Pancreas (tissue), 10 donors: ENCODE data around the gene EIF1B. TPM values are rescaled to one million over a fixed set of nuclear protein-coding genes. Genes with fewer than 3 reads are reported as not detected.
A peak's percentile ranks its signal among the peaks of the same experiment; 100 is the strongest.

Experiments
- ATAC-seq, 4 donors: fragments of 200-7000 bp; cut with Tn5 transposase; one replicate each; pipeline versions ENCODE4 v1.8.0 to v1.9.1; 2020; ENCODE audit warnings: mild to moderate bottlenecking in 4 of 4, moderate library complexity in 4 of 4
- DNase-seq, 6 donors: peaks; one replicate each; pipeline ENCODE4 v3.0.0-alpha.2; 2020
- FAIRE-seq: peaks from 2 replicates; lab custom pipeline; 2012; peaks lifted over from hg19 to GRCh38; lab: Jason Lieb, UNC
- H3K27ac ChIP-seq, 4 donors: fragments of 200-600 bp; sonication (generic); 1 replicate in 3 of 4; 2 replicates in 1 of 4; pipeline versions ENCODE4 v1.5.0 to v1.8.0; 2020
- H3K27me3 ChIP-seq, 4 donors: fragments of 200-600 bp; one replicate each; pipeline ENCODE4 v1.8.0; 2021
- H3K36me3 ChIP-seq, 3 donors: fragments of 200-600 bp; sonication (generic) in 1 of 3; one replicate each; pipeline versions ENCODE4 v1.5.0 to v1.8.0; 2020 to 2021
- H3K4me1 ChIP-seq, 3 donors: fragments of 200-600 bp; one replicate each; pipeline ENCODE4 v1.8.0; 2021
- H3K4me3 ChIP-seq, 4 donors: fragments of 200-600 bp; sonication (generic) in 2 of 4; one replicate each; pipeline versions ENCODE4 v1.5.0 to v1.8.0; 2020 to 2021
- H3K9me3 ChIP-seq, 4 donors: fragments of 200-600 bp; one replicate each; pipeline ENCODE4 v1.8.0; 2021
- CTCF ChIP-seq, 4 donors: fragments of 200-600 bp; sonication (generic) in 3 of 4; IDR thresholded peaks; one replicate each; pipeline versions ENCODE4 v1.5.0 to v1.8.0; 2021; ENCODE audit warnings: antibody characterized with exemption in 4 of 4
- WGBS, 2 donors: extraction: QIAGEN DNeasy Blood & Tissue Kit; methylation state at CpG; one replicate each; pipeline ENCODE4 v1.1.7; 2013; 5-methylcytosine and 5-hydroxymethylcytosine counted together
- intact Hi-C, 3 donors: fragments of 100-400 bp; cut with DNase I; formaldehyde crosslinking; loops; one replicate each; pipeline versions ENCODE4 v1.11.1 to v1.14.2; 2022
- polyA plus RNA-seq, 2 donors: library from polyadenylated mRNA; stranded (reverse); fragments of 200-250 nt; gene quantifications; one replicate each; pipeline ENCODE4 v1.2.3, GENCODE V29; 2013
- total RNA-seq, 6 donors: library from RNA; stranded (reverse); fragmentation: NEBNext Ultra II Directional in 4 of 6; extraction: Animal tissue kit (Norgen Biotek cat#: 25700) in 4 of 6; gene quantifications; one replicate each; pipeline versions ENCODE4 v1.2.1 to v1.2.4, GENCODE V29; 2021 to 2023
- donor health status: healthy with polysubstance abuse.
- donor health status: DM: no; HTN: no; CAD: no; lungs with moderate emphysema.
- donor health status: DM: no; HTN: no; CAD: no.
- donor health status: control.
- donor health status: control.
- donor health status: Bipolar disorder and iron deficiency.
- donor health status: DM: yes; HTN: yes; CAD: no.
- donor health status: DM: no; HTN: no; CAD: no.
- donor health status: DM: no; HTN: no; CAD: no.
- donor health status: DM: yes; HTN: yes; CAD: no.

Gene EIF1B
- total and polyA plus RNA-seq, 8 donors: 18.2 to 64.3 (median 20.5) TPM

GRCh38 chr3:40307176-40307575 lies 2.3 kb upstream of the EIF1B start:
- no peak overlapping the region for H3K27ac ChIP-seq
- no peaks in the 10 kb centered on the region for H3K27me3 ChIP-seq
- no peak for FAIRE-seq
- WGBS, 2 donors: 54 to 69% methylated on average over 1 of the region's 1 CpG
- no peak overlapping the region for H3K4me3 ChIP-seq
- intact Hi-C loops: no loop called here
- no peak for DNase-seq
- no peaks in the 10 kb centered on the region for H3K9me3 ChIP-seq
- TF ChIP-seq CTCF (IDR thresholded peaks at IDR 0.05): no peak
- ATAC-seq: no peak
- H3K4me1 ChIP-seq: peaks cover 10 to 13% (median 11%) of the 10 kb centered on the region in 3 donors
- H3K36me3 ChIP-seq: peaks cover 0 to 6% (median 0%) of the 10 kb centered on the region in 3 donors

DNA sequence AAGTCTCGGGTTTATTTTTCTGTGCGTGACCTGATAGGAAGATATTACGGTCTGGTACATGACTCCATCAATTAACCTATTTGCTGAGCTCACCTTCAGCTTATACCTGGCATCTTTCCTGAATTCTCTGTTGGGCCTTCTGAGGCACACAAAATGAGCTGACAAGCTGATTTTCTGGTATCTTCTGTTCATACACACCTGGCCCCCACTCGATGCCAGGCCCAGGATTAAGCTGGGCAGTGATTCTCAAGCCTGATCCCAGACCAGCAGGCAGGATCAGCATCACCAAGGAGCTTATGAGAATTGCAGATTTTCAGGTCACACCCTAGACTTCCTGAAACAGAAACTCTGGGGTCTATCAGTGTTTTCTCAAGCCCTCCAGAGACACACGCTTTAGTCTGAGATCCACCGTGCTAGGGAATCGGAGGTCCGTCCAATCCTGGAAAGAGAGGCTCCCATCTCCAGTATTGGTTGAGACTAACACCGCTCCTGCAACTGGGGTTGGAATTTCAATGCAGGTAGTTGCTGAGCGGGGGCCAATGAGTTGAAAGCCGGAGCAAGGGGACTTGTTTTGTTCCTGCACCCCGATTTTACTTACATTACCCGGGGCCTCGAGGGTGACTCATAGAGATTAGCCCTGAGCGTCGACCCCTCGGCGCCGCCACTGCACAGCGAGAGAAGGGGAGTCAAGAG lies 636 bp upstream of the EIF1B start:
- peak in 3 of 4 donors; percentile 5 to 11 (median 8) for ATAC-seq
- H3K4me3 ChIP-seq: peak overlapping the region; percentile 31 to 98 (median 90)
- no peak for TF ChIP-seq CTCF (IDR thresholded peaks at IDR 0.05)
- H3K27me3 ChIP-seq: no peaks in the 10 kb centered on the region
- no peaks in the 10 kb centered on the region for H3K9me3 ChIP-seq
- WGBS, 2 donors: 15 to 18% methylated on average over 20 of the region's 20 CpGs
- no peak for DNase-seq
- no peak for FAIRE-seq
- H3K36me3 ChIP-seq: peaks cover 0 to 16% (median 0%) of the 10 kb centered on the region in 3 donors
- peak overlapping the region; percentile 73 to 95 (median 88) for H3K27ac ChIP-seq
- peaks cover 10 to 19% (median 13%) of the 10 kb centered on the region in 3 donors for H3K4me1 ChIP-seq
- intact Hi-C loops: no loop called here

DNA sequence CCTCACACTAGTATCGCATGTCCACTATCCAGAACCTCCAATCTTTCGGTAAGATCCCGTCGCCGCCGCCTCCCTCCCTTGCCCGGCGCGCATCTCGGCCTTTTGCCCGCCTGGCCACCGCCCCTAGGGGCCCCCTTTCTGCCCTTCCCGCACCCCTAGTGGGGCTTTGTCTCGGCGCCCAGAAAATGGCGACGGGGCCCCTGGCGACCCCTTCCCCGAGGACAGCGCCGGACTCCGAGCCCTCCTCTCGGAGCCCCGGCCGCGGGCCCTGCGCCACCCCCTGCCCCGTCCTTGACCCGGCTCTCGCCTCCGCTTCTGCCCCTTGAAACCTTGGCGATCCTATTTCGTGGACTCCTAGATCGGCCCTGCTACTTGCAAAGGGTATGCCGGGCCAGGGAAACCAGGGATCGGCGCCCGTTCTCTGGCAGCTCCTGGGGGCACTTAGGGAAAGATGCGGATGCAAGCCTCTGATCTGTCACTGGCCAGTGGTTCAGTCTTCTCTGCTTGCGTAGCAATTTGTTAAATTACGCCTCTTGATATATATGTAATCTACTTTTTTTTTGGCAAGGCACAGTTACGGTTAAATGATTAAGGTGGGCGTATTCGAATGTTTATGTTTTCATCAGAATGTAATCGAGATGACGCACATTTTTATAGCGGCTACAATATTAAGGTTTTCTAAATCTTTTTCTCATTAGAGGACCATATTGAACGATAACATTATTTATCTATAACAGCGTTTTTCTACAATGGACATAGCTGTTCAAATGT lies 603 bp downstream of the EIF1B start:
- Histone ChIP-seq H3K36me3 (peaks cover 0 to 16% (median 0%) of the 10 kb centered on the region in 3 donors), H3K4me1 (peaks cover 10 to 19% (median 13%) of the 10 kb centered on the region in 3 donors), H3K4me3 (peak overlapping the region; percentile 73 to 98 (median 90)), H3K27me3 (no peaks in the 10 kb centered on the region), H3K9me3 (no peaks in the 10 kb centered on the region), H3K27ac (peak overlapping the region; percentile 73 to 95 (median 88))
- no peak for TF ChIP-seq CTCF (IDR thresholded peaks at IDR 0.05)
- FAIRE-seq: no peak
- WGBS, 2 donors: 0 to 1% methylated on average over 47 to 49 of the region's 49 CpGs
- peak; percentile 21 to 48 (median 44) for ATAC-seq
- intact Hi-C loops: loop anchor here in 1 of 3 donors (10.0 kb wide), 1 partner anchor 125 kb away; no protein-coding TSS in a partner anchor
- peak; percentile 36 to 79 (median 61) for DNase-seq

DNA sequence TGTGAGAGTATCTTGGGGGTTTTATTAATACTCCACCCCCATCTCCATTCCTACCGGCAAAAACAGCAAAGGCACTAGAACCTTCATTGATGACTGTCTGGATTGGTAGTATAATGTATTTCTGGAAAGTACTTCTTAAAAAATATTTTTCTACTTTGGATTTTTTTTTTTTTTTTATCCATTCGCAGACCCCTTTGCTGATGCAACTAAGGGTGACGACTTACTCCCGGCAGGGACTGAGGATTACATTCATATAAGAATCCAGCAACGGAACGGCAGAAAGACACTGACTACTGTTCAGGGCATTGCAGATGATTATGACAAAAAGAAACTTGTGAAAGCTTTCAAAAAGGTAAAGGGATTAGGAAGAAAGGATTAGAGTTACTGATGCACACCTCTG lies 1.2 kb downstream of the EIF1B start:
- ATAC-seq (no peak), DNase-seq (no peak), FAIRE-seq (no peak)
- intact Hi-C loops: loop anchor here in 1 of 3 donors (10.0 kb wide), 1 partner anchor 126 kb away; no protein-coding TSS in a partner anchor
- H3K9me3 ChIP-seq: no peaks in the 10 kb centered on the region
- H3K27ac ChIP-seq: peak overlapping the region in 1 of 4 donors; percentile 95
- 7 to 8% methylated on average over 6 of the region's 6 CpGs for whole genome bisulfite sequencing, 2 donors
- peaks cover 0 to 16% (median 0%) of the 10 kb centered on the region in 3 donors for H3K36me3 ChIP-seq
- no peaks in the 10 kb centered on the region for H3K27me3 ChIP-seq
- H3K4me1 ChIP-seq: peaks cover 10 to 19% (median 13%) of the 10 kb centered on the region in 3 donors
- H3K4me3 ChIP-seq: peak overlapping the region; percentile 73 to 98 (median 90)
- no peak for TF ChIP-seq CTCF (IDR thresholded peaks at IDR 0.05)
